HAP-1 (cell line): ENCODE data around the gene FYN.
A peak's percentile ranks its signal among the peaks of the same experiment; 100 is the strongest.

ENCODE experiments used
- DNase-seq, 2 experiments: peaks; one replicate each; pipeline ENCODE4 v3.0.0-alpha.2; 2016 to 2020; ENCODE audit warnings: low spot score in 2 of 2
- H3K27me3 ChIP-seq: fragments of 250-450 bp; sonication (Bioruptor Pico); 2 replicates; pipeline ENCODE4 v1.5.1; 2020; ENCODE audit warnings: low read depth, mild to moderate bottlenecking, moderate library complexity
- H3K36me3 ChIP-seq: fragments of 250-450 bp; sonication (Bioruptor Pico); replicated peaks from 2 replicates; pipeline ENCODE4 v1.5.1; 2020; ENCODE audit warnings: mild to moderate bottlenecking
- H3K4me1 ChIP-seq: fragments of 250-450 bp; sonication (Bioruptor Pico); 2 replicates; pipeline ENCODE4 v1.5.1; 2020; ENCODE audit warnings: mild to moderate bottlenecking
- H3K4me3 ChIP-seq: fragments of 250-450 bp; sonication (Bioruptor Pico); 2 replicates; pipeline ENCODE4 v1.5.1; 2020; ENCODE audit warnings: mild to moderate bottlenecking, moderate library complexity
- H3K9me3 ChIP-seq: fragments of 250-450 bp; sonication (Bioruptor Pico); 2 replicates; pipeline ENCODE4 v1.5.1; 2020; ENCODE audit warnings: mild to moderate bottlenecking, moderate library complexity
- in situ Hi-C: fragments of 300-500 bp; cut with MboI; formaldehyde crosslinking; loops from 3 replicates; pipeline ENCODE4 v1.14.3; 2020; ENCODE audit warnings: low sequenced_read_pairs, inconsistent platforms, mixed read lengths

The FYN gene

DNA sequence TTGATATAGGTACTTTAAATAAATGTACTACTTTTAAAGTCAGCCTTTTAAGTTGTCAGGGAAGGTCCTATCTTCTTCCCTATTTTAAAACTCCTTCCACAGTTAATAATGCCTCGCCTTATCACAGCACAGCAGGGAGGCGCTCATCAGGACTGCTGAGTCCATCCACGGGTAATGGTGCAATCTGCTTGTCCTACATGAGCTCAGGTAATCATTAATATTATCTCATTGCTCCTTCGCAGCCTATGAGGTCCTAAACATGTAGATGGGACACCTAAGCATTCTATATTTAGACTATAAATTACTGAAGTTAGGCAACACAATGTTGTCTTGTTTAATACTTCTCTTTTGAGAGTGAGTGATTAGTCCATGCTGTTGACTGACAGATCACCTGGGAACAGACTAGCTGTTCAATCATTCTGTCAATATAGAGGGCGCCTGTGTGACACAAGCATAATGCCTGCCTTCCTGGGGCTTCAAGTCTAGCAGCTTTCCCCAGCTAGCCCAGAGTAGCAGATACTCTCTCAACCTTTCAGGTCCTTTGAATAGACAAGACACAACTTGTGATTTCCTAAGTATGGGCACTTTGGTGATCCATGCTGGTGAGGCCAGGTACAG lies 91.0 kb downstream of the FYN start:
- Histone ChIP-seq H3K9me3 (no peaks in the 10 kb centered on the region), H3K4me3 (no peak overlapping the region), H3K36me3 (no peaks in the 10 kb centered on the region), H3K27me3 (no peaks in the 10 kb centered on the region), H3K4me1 (no peaks in the 10 kb centered on the region; the same call in 1 of the 2 replicates)
- DNase-seq: no peak
- in situ Hi-C loops: no loop called here

DNA sequence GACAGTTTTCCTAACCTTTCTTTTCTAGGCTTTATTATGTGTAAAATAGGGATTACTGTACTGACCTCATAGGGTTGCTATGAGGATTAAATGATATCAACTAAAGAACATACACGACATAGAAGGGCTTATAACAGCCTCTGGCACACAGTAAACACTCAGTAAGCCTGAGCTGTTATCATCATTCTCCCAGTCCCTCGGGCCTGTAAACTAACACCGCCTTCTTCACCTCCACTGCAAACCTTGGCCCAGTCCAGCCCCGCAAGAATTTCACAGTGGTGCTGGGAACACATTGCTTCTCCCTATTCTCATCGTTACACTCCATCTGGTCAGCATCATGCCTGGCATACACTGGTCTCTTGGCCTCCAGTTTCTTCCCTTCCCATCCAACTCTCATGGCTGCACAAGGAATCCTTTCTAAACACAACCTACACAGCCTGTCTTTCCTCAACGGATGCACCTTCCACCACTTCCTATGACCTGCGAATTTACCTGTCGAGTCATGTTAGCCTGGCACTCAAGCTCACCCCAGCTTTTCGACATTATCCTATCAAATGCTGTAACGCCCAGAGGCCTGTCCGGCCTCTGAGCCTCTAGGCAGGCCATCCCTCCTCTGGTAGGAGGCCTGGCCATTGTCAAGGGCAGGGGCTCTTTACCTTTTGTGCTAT lies 92.1 kb downstream of the FYN start:
- Histone ChIP-seq H3K4me1 (no peaks in the 10 kb centered on the region; the same call in 1 of the 2 replicates), H3K36me3 (no peaks in the 10 kb centered on the region), H3K9me3 (no peaks in the 10 kb centered on the region), H3K4me3 (no peak overlapping the region), H3K27me3 (no peaks in the 10 kb centered on the region)
- DNase-seq: peak in 1 of 2 experiments; percentile 17
- in situ Hi-C loops: no loop called here

DNA sequence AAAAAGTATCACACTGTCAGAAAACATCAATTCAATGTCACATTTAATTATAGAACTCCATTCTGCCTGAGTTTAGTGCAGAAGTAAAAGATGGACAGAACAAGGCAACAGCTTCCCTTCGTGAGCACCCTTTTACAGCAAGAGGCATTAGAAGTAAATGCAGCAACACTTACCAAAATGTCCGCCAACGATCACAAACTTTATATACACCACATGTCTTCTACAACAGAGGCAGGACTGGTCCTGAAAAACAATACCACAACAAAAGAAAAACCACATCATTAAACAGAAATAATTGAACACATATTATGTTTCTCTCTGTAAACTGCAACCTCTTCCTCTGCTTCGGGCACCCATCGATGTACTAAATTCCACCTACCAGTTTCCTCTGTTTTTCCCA lies 92.9 kb downstream of the FYN start:
- no peak overlapping the region for H3K4me3 ChIP-seq
- no peaks in the 10 kb centered on the region; the same call in 1 of the 2 replicates for H3K4me1 ChIP-seq
- H3K27me3 ChIP-seq: no peaks in the 10 kb centered on the region
- no peaks in the 10 kb centered on the region for H3K36me3 ChIP-seq
- no peak for DNase-seq
- H3K9me3 ChIP-seq: no peaks in the 10 kb centered on the region
- in situ Hi-C loops: no loop called here

GRCh38 chr6:111779660-111780059 lies 93.6 kb downstream of the FYN start:
- Histone ChIP-seq H3K36me3 (no peaks in the 10 kb centered on the region), H3K4me1 (no peaks in the 10 kb centered on the region; the same call in 1 of the 2 replicates), H3K4me3 (no peak overlapping the region), H3K9me3 (no peaks in the 10 kb centered on the region), H3K27me3 (no peaks in the 10 kb centered on the region)
- no peak for DNase-seq
- in situ Hi-C loops: no loop called here

DNA sequence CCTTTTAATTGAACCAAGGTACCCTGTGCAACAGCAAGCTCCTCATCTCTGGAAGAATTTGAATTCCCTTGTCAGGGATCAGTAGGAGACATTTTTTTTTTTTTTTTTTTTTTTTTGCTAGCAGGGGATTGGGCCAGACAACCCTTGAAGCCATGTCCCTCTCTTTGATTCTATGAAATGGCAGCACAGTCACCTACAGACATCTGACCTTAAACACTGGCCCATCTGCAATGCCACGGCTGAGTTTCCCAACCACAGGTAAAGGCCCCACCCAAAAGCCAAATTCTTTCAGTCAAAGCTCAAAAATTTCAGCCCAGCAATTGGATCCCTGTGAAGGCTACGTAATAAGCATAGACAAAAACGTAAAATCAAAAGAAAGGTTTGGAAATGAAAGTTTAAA lies 94.2 kb downstream of the FYN start:
- Histone ChIP-seq H3K9me3 (no peaks in the 10 kb centered on the region), H3K36me3 (no peaks in the 10 kb centered on the region), H3K27me3 (no peaks in the 10 kb centered on the region), H3K4me3 (no peak overlapping the region), H3K4me1 (no peaks in the 10 kb centered on the region; the same call in 1 of the 2 replicates)
- DNase-seq: no peak
- in situ Hi-C loops: no loop called here

DNA sequence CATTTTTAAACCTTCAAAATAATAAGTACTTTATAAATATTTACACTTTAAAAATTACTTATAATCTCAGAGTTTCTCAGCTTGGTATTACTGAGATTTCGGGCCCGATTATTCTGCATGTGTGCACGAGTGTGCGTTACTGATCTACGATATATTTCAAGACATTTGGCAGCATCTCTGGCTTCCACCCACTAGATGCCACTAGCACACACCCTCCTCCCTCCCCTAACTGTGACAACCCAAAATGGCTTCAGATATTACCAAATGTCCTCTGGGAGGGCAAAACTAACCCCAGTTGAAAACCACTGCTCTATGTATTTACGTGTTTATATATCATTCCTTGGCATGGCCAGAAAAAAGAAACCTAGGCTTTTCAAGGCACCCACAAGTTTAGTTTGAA lies 95.9 kb downstream of the FYN start:
- Histone ChIP-seq H3K9me3 (no peaks in the 10 kb centered on the region), H3K4me3 (no peak overlapping the region), H3K27me3 (no peaks in the 10 kb centered on the region), H3K4me1 (no peaks in the 10 kb centered on the region; the same call in 1 of the 2 replicates), H3K36me3 (no peaks in the 10 kb centered on the region)
- DNase-seq: no peak
- in situ Hi-C loops: no loop called here

DNA sequence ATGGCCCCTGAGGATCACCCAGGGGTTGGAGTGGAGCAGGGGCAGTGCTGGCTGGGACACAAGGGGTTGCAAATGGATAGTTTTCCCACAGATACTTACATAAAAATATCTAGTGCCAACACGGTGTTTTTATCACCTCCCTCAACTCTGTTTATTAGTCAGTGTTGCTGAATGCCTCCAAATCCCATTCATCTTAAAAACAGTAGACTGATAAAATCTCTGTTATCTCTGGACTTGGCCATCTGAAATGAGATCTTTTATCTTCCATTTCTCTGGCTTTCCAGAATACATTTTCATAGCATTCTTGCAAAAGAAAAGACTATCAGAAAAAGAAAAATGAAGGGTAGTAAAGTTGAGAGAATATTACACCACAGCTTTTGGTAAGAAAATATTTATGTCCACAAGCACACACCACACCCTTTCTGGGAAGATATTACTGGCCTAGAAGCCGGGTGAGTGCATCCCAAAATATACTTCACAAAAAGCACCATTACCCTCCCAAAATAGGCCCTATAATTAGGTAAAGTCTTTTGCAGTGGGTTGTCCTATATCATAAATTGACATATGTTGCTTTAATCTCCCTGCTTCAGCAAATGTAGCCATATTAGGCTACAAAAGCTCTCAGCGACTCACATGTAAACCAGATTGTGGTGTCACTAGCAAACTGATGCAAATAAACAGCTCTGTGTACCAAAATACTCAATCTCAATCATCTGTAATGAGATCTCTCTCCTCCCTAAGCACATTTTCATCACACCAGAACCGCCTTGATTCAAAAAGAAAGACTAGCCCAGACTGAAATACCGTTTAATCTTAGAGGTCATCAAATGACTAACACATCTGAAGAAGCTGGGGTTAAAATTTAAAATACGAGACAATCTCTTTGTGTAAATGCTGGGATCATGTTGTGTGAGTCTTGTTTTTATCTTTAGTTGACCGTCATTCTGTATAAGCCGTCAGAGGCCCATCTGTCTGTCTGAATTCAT lies 96.7 kb downstream of the FYN start:
- no peaks in the 10 kb centered on the region; the same call in 1 of the 2 replicates for H3K4me1 ChIP-seq
- H3K9me3 ChIP-seq: no peaks in the 10 kb centered on the region
- no peak for DNase-seq
- no peak overlapping the region for H3K4me3 ChIP-seq
- H3K27me3 ChIP-seq: no peaks in the 10 kb centered on the region
- in situ Hi-C loops: no loop called here
- H3K36me3 ChIP-seq: no peaks in the 10 kb centered on the region

DNA sequence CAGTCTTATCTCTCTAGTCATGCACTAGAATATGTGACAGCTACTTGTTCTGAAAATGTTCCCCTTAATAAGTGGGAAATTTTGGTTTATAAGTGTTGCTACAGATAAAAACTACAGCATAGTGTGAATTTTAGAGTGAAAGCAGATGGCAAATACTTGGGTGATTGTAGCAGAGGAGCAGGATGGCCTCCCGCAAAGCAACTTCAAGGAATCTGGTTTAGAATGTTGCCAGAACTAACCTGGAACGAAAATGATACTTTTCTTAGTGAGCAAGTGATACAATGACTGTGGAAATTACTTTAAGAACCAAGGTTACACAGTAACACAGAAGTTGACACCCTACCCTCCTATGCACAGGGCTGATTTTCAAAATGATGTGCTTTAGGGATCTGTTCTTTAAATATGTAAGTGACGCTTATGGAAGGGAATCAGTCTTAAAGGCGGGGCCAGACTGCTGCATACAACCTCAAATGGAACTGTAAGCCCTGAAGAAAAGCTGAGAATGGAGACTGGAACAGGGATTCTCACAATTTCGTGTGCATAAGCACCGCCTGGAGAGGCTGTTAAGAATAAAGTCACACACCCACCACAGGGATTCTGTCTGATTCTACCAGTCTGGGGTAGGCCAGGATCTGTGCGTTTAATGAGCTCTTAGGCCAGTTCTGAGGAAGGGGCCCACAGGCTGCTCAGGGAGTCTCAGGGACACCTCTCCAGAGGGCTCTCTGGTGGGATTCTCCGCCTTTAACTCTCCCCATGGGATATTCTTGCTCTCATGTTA lies 97.9 kb downstream of the FYN start:
- Histone ChIP-seq H3K4me3 (no peak overlapping the region), H3K36me3 (no peaks in the 10 kb centered on the region), H3K27me3 (no peaks in the 10 kb centered on the region), H3K4me1 (no peaks in the 10 kb centered on the region), H3K9me3 (no peaks in the 10 kb centered on the region)
- no peak for DNase-seq
- in situ Hi-C loops: no loop called here

- in situ Hi-C loops: no loop called here
- H3K4me1 ChIP-seq: no peaks in the 10 kb centered on the region
- no peaks in the 10 kb centered on the region for H3K36me3 ChIP-seq
- H3K27me3 ChIP-seq: no peaks in the 10 kb centered on the region
- DNase-seq: no peak
- no peaks in the 10 kb centered on the region for H3K9me3 ChIP-seq
- H3K4me3 ChIP-seq: no peak overlapping the region
These were observed 98.9 kb downstream of the FYN start for GRCh38 chr6:111774346-111774703.

DNA sequence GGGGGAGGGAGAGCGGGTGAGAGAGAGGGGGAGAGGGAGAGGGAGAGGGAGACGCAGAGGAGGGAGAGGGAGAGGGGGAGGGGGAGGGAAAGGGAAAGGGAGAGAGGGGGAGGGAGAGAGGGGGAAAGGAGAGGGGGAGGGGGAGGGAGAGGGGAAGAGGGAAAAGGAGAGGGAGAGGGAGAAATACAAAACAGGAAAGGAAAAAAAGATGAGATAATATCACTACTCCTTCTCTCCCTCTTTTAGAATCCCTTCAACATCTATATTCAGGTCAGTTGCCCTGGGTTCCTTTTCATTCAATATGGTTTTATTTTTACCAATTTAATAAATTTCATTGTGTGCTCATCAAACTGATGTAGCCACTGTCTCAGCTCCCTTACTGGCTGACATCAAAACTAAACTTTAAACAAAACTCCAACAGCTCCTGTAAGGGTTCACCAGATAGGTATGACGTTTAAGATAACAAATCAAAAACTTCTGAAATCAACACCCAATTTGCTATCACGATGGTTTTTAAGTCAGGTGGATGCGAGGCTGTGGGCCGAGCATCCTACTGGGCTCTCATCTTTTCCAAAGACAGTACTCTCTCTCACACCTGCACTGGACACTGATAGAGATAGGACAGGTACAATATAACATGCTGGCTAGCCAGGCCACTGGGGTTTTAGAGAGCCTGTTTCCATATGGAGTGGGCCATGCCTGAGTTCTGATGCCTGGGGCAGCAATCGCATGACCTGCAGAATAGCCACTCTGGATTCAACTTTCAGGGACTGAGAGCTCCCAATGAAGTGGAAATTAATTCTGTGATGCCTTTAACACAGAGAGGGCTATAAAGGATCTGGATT lies 99.5 kb downstream of the FYN start:
- Histone ChIP-seq H3K9me3 (no peaks in the 10 kb centered on the region), H3K36me3 (no peaks in the 10 kb centered on the region), H3K4me1 (no peaks in the 10 kb centered on the region), H3K27me3 (no peaks in the 10 kb centered on the region), H3K4me3 (no peak overlapping the region)
- no peak for DNase-seq
- in situ Hi-C loops: no loop called here

- no peaks in the 10 kb centered on the region for H3K9me3 ChIP-seq
- in situ Hi-C loops: no loop called here
- no peaks in the 10 kb centered on the region for H3K4me1 ChIP-seq
- H3K4me3 ChIP-seq: no peak overlapping the region
- H3K36me3 ChIP-seq: no peaks in the 10 kb centered on the region
- no peaks in the 10 kb centered on the region for H3K27me3 ChIP-seq
- no peak for DNase-seq
These were observed 100.9 kb downstream of the FYN start for GRCh38 chr6:111772381-111772780.

DNA sequence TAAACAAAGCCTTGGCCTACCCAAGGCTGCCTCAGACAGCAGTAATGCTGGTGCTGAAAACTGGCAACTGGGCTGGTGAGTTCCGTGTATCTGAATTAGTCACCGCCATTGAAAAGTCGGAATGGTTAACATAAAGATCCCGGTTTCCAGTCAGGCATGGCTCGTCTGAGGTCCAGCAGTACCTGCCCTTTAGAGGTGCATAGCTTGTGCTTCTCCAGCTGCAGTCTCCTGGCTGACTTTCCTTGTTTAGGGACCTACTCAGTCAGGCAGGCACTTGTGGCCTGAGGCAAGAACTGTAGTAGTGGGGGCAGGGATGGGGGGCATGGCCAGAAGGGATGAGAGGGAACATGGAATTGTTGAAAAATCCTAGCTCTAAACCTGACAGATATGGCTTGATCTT lies 101.6 kb downstream of the FYN start:
- no peak for DNase-seq
- in situ Hi-C loops: no loop called here
- H3K4me1 ChIP-seq: no peaks in the 10 kb centered on the region
- no peaks in the 10 kb centered on the region for H3K27me3 ChIP-seq
- H3K4me3 ChIP-seq: no peak overlapping the region
- no peaks in the 10 kb centered on the region for H3K36me3 ChIP-seq
- H3K9me3 ChIP-seq: no peaks in the 10 kb centered on the region

DNA sequence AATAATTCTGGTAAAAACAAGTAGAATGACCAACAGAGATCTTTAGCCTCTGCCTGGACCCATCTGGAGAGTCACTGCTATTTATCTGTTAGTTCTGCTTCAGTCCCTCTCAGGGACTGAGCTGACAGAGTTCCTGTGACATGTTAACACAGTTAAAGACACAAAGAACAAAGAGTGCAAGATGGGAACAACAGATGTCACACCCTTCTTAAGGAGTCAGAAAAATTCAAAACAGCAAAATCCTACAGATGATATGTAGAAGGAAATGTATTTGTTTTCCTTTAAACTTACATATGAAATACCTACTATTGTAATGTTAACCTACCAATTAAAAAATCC lies 102.2 kb downstream of the FYN start:
- no peaks in the 10 kb centered on the region for H3K9me3 ChIP-seq
- H3K4me1 ChIP-seq: no peaks in the 10 kb centered on the region
- no peaks in the 10 kb centered on the region for H3K27me3 ChIP-seq
- no peak overlapping the region for H3K4me3 ChIP-seq
- no peak for DNase-seq
- no peaks in the 10 kb centered on the region for H3K36me3 ChIP-seq
- in situ Hi-C loops: no loop called here
